ENCODE results near the gene PHLDB1.

The PHLDB1 gene

GRCh38 chr11:118636569-118637290 lies 29.3 kb downstream of the PHLDB1 start:
- peaks cover 9% of the 10 kb centered on the region for H3K36me3 ChIP-seq (ENCODE audit: control insufficient read depth, insufficient read depth, low read length)

GRCh38 chr11:118638726-118639125 lies 31.3 kb downstream of the PHLDB1 start:
- Histone ChIP-seq H3K4me3 (ENCODE audit: low read length) (no peak overlapping the region), H3K9me3 (ENCODE audit: control insufficient read depth, low read length) (no peaks in the 10 kb centered on the region), H3K9ac (ENCODE audit: low read length) (no peak overlapping the region), H3K4me1 (ENCODE audit: control insufficient read depth, insufficient read depth, low read length) (peaks cover 38% of the 10 kb centered on the region), H3K36me3 (ENCODE audit: control insufficient read depth, insufficient read depth, low read length) (peaks cover 7% of the 10 kb centered on the region), H3K27me3 (ENCODE audit: control insufficient read depth, insufficient read depth, low read length) (no peaks in the 10 kb centered on the region)

More at GRCh38 chr11:118636569-118637290, 29.3 kb downstream of the PHLDB1 start:
- no peak overlapping the region for H3K4me3 ChIP-seq (ENCODE audit: low read length)
- H3K27me3 ChIP-seq (ENCODE audit: control insufficient read depth, insufficient read depth, low read length), result no peaks in the 10 kb centered on the region
- peaks cover 41% of the 10 kb centered on the region for H3K4me1 ChIP-seq (ENCODE audit: control insufficient read depth, insufficient read depth, low read length)
- H3K9ac ChIP-seq (ENCODE audit: low read length), result no peak overlapping the region
- H3K9me3 ChIP-seq (ENCODE audit: control insufficient read depth, low read length), result no peaks in the 10 kb centered on the region

GRCh38 chr11:118639899-118640298 lies 32.5 kb downstream of the PHLDB1 start:
- no peak overlapping the region for H3K4me3 ChIP-seq (ENCODE audit: low read length)
- no peak overlapping the region for H3K9ac ChIP-seq (ENCODE audit: low read length)
- H3K36me3 ChIP-seq (ENCODE audit: control insufficient read depth, insufficient read depth, low read length), result peaks cover 7% of the 10 kb centered on the region
- H3K27me3 ChIP-seq (ENCODE audit: control insufficient read depth, insufficient read depth, low read length), result no peaks in the 10 kb centered on the region
- H3K4me1 ChIP-seq (ENCODE audit: control insufficient read depth, insufficient read depth, low read length), result peaks cover 27% of the 10 kb centered on the region
- H3K9me3 ChIP-seq (ENCODE audit: control insufficient read depth, low read length), result no peaks in the 10 kb centered on the region

- Histone ChIP-seq H3K9me3 (ENCODE audit: control insufficient read depth, low read length) (no peaks in the 10 kb centered on the region), H3K4me1 (ENCODE audit: control insufficient read depth, insufficient read depth, low read length) (peaks cover 20% of the 10 kb centered on the region), H3K9ac (ENCODE audit: low read length) (no peak overlapping the region), H3K27me3 (ENCODE audit: control insufficient read depth, insufficient read depth, low read length) (no peaks in the 10 kb centered on the region), H3K36me3 (ENCODE audit: control insufficient read depth, insufficient read depth, low read length) (peaks cover 7% of the 10 kb centered on the region), H3K4me3 (ENCODE audit: low read length) (no peak overlapping the region)
These were observed 33.1 kb downstream of the PHLDB1 start for GRCh38 chr11:118640332-118641154.

- H3K4me3 ChIP-seq (ENCODE audit: low read length), result no peak overlapping the region
- H3K36me3 ChIP-seq (ENCODE audit: control insufficient read depth, insufficient read depth, low read length), result peaks cover 7% of the 10 kb centered on the region
These were observed 34.1 kb downstream of the PHLDB1 start for GRCh38 chr11:118641397-118642019.

GRCh38 chr11:118643142-118643994 lies 36.0 kb downstream of the PHLDB1 start:
- peaks cover 7% of the 10 kb centered on the region for H3K36me3 ChIP-seq (ENCODE audit: control insufficient read depth, insufficient read depth, low read length)
- H3K4me3 ChIP-seq (ENCODE audit: low read length), result no peak overlapping the region
- H3K27me3 ChIP-seq (ENCODE audit: control insufficient read depth, insufficient read depth, low read length), result no peaks in the 10 kb centered on the region
- H3K9ac ChIP-seq (ENCODE audit: low read length), result no peak overlapping the region
- H3K4me1 ChIP-seq (ENCODE audit: control insufficient read depth, insufficient read depth, low read length), result peaks cover 14% of the 10 kb centered on the region
- H3K9me3 ChIP-seq (ENCODE audit: control insufficient read depth, low read length), result no peaks in the 10 kb centered on the region

More at GRCh38 chr11:118641397-118642019, 34.1 kb downstream of the PHLDB1 start:
- Histone ChIP-seq H3K4me1 (ENCODE audit: control insufficient read depth, insufficient read depth, low read length) (peaks cover 14% of the 10 kb centered on the region), H3K9ac (ENCODE audit: low read length) (no peak overlapping the region), H3K27me3 (ENCODE audit: control insufficient read depth, insufficient read depth, low read length) (no peaks in the 10 kb centered on the region), H3K9me3 (ENCODE audit: control insufficient read depth, low read length) (no peaks in the 10 kb centered on the region)

GRCh38 chr11:118643995-118644345 lies 36.6 kb downstream of the PHLDB1 start:
- H3K9ac ChIP-seq (ENCODE audit: low read length), result no peak overlapping the region
- H3K36me3 ChIP-seq (ENCODE audit: control insufficient read depth, insufficient read depth, low read length), result peaks cover 7% of the 10 kb centered on the region
- peaks cover 14% of the 10 kb centered on the region for H3K4me1 ChIP-seq (ENCODE audit: control insufficient read depth, insufficient read depth, low read length)
- no peaks in the 10 kb centered on the region for H3K27me3 ChIP-seq (ENCODE audit: control insufficient read depth, insufficient read depth, low read length)
- H3K9me3 ChIP-seq (ENCODE audit: control insufficient read depth, low read length), result no peaks in the 10 kb centered on the region
- no peak overlapping the region for H3K4me3 ChIP-seq (ENCODE audit: low read length)

- H3K9ac ChIP-seq (ENCODE audit: low read length), result no peak overlapping the region
- H3K36me3 ChIP-seq (ENCODE audit: control insufficient read depth, insufficient read depth, low read length), result peaks cover 7% of the 10 kb centered on the region
- H3K27me3 ChIP-seq (ENCODE audit: control insufficient read depth, insufficient read depth, low read length), result no peaks in the 10 kb centered on the region
These were observed 37.1 kb downstream of the PHLDB1 start for GRCh38 chr11:118644496-118644895.

GRCh38 chr11:118645066-118645715 lies 37.8 kb downstream of the PHLDB1 start:
- Histone ChIP-seq H3K4me3 (ENCODE audit: low read length) (no peak overlapping the region), H3K9ac (ENCODE audit: low read length) (no peak overlapping the region), H3K27me3 (ENCODE audit: control insufficient read depth, insufficient read depth, low read length) (no peaks in the 10 kb centered on the region), H3K9me3 (ENCODE audit: control insufficient read depth, low read length) (no peaks in the 10 kb centered on the region), H3K36me3 (ENCODE audit: control insufficient read depth, insufficient read depth, low read length) (peaks cover 7% of the 10 kb centered on the region), H3K4me1 (ENCODE audit: control insufficient read depth, insufficient read depth, low read length) (peaks cover 18% of the 10 kb centered on the region)

More at GRCh38 chr11:118644496-118644895, 37.1 kb downstream of the PHLDB1 start:
- Histone ChIP-seq H3K4me1 (ENCODE audit: control insufficient read depth, insufficient read depth, low read length) (peaks cover 14% of the 10 kb centered on the region), H3K4me3 (ENCODE audit: low read length) (no peak overlapping the region), H3K9me3 (ENCODE audit: control insufficient read depth, low read length) (no peaks in the 10 kb centered on the region)

- H3K9me3 ChIP-seq (ENCODE audit: control insufficient read depth, low read length), result no peaks in the 10 kb centered on the region
- H3K4me3 ChIP-seq (ENCODE audit: low read length), result no peak overlapping the region
- H3K9ac ChIP-seq (ENCODE audit: low read length), result no peak overlapping the region
- peaks cover 11% of the 10 kb centered on the region for H3K4me1 ChIP-seq (ENCODE audit: control insufficient read depth, insufficient read depth, low read length)
- peaks cover 13% of the 10 kb centered on the region for H3K36me3 ChIP-seq (ENCODE audit: control insufficient read depth, insufficient read depth, low read length)
- no peaks in the 10 kb centered on the region for H3K27me3 ChIP-seq (ENCODE audit: control insufficient read depth, insufficient read depth, low read length)
These were observed 39.0 kb downstream of the PHLDB1 start for GRCh38 chr11:118646393-118646792.

GRCh38 chr11:118648291-118648690 lies 40.9 kb downstream of the PHLDB1 start:
- no peak overlapping the region for H3K9ac ChIP-seq (ENCODE audit: low read length)
- H3K4me3 ChIP-seq (ENCODE audit: low read length), result no peak overlapping the region
- H3K4me1 ChIP-seq (ENCODE audit: control insufficient read depth, insufficient read depth, low read length), result peaks cover 4% of the 10 kb centered on the region
- H3K36me3 ChIP-seq (ENCODE audit: control insufficient read depth, insufficient read depth, low read length), result peaks cover 8% of the 10 kb centered on the region
- H3K9me3 ChIP-seq (ENCODE audit: control insufficient read depth, low read length), result no peaks in the 10 kb centered on the region
- H3K27me3 ChIP-seq (ENCODE audit: control insufficient read depth, insufficient read depth, low read length), result no peaks in the 10 kb centered on the region
